ENCODE results near the gene ADAMTSL3.

- TF ChIP-seq CTCF (IDR thresholded peaks at IDR 0.05; ENCODE audit: insufficient read depth, low read depth, low read length) (no peak), EZH2 (IDR thresholded peaks at IDR 0.05; ENCODE audit: insufficient read depth, low read length) (no peak)
Observed at GRCh38 chr15:83913034-83913632, 259.2 kb downstream of the ADAMTSL3 start.

All from astrocyte (in vitro differentiated cells and primary cell).